H54 (cell line): ENCODE data around the gene KRTAP10-5.

Experiments
- DNase-seq: peaks from one replicate; pipeline ENCODE4 v3.0.0; 2011; ENCODE audit warnings: low spot score, mixed read lengths; ENCODE audit not compliant: insufficient read length
- FAIRE-seq: peaks from 3 replicates; lab custom pipeline; 2011; peaks lifted over from hg19 to GRCh38; lab: Jason Lieb, UNC
- POLR2A ChIP-seq: IDR thresholded peaks from 2 replicates; pipeline ENCODE4 v1.6.1; 2011; ENCODE audit warnings: low read depth, mild to moderate bottlenecking, low read length

KRTAP10-5 gene

GRCh38 chr21:44548922-44549321, 31.5 kb downstream of the KRTAP10-5 start:
- no peak for FAIRE-seq

GRCh38 chr21:44548381-44548780, 32.0 kb downstream of the KRTAP10-5 start:
- FAIRE-seq: no peak
- TF ChIP-seq POLR2A: no peak

More at GRCh38 chr21:44548922-44549321, 31.5 kb downstream of the KRTAP10-5 start:
- no peak for DNase-seq
- TF ChIP-seq POLR2A: no peak

DNA sequence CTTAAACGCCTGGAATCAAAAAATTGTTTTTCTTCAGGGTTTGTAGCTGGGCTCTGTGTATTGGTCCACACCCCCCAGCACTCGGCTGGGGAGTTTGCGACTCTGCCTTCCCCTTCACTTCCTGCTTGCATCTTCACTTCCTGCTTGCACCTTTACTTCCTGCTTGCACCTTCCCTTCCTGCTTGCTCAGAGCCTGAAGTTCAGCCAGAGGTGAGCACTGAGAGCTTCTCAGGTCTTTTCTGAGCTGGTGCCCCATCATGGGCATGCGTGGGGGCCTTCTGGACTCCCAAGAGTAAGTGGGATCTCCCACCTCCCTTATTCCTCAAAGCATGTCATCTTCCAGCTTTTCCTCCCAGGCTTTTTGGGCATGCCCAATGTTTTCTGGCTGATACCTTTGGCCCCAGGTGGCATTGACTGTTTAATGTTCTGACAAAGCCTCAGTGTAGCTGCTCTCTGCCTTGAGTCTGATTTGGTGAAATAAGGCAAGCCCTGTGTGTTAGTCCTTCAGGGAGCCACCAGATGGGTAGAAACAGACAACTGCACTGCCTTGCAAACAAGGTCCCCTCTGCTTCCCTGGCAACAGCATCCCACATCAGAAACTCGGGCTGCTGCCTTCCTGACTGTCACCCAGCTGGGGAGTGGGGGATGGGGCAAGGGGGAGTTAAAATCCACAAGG, 32.6 kb downstream of the KRTAP10-5 start:
- FAIRE-seq: no peak
- TF ChIP-seq POLR2A: no peak
- DNase-seq: no peak

More at GRCh38 chr21:44548381-44548780, 32.0 kb downstream of the KRTAP10-5 start:
- no peak for DNase-seq

DNA sequence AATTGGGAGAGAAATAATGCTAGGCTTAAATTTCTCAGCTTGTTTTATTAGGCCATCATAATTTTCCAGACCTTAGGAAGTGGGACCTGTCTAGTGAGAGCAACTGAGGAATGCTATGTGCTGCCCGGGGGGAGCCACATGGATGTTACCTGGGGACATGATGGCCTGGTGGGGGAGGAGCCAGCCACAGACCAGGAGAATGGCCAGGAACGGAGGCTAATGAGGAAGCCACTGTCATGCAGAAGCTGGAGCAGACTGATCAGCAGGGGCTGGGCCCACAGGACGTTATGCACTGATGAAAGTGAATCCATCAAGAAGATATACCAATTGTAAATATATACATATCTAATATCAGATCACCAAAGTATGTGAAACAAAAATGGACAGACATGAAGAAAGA, 35.8 kb downstream of the KRTAP10-5 start:
- TF ChIP-seq POLR2A: no peak
- DNase-seq (no peak), FAIRE-seq (no peak)

- DNase-seq (no peak), FAIRE-seq (no peak)
- TF ChIP-seq POLR2A: no peak
Measured at GRCh38 chr21:44542716-44543115, 37.7 kb downstream of the KRTAP10-5 start.

DNA sequence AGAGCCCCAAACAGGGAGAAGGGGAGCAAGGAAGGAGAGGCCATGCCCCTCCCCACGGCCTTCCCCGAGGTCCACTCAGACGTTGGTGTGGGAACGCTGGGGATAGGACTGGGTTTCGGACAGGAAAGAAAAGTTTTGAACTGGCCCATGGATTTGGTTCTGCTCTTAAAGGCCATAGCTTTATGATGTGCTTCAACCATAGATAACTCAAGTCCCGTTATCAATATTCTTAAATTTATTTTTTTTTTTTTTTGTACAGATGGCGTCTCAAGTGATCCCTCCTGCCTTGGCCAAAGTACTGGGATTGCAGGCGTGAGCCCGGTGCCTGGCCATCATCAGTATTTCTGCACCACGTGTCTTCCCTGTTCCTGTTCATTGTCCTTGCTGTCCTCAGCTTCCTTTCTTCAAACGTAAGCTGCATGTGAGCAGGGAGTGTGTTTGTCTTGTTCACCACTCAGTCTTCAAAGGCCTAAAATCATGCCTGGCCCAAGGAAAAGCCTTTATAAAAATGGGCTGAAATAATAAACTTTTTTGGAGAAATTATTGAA, 39.6 kb downstream of the KRTAP10-5 start:
- TF ChIP-seq POLR2A: no peak
- FAIRE-seq: no peak
- no peak for DNase-seq

GRCh38 chr21:44539991-44540666, 40.3 kb downstream of the KRTAP10-5 start, which contains the start of gene KRTAP10-1:
KRTAP10-1 (minus strand) TSS chr21:44540195; CDS start chr21:44540150, 45 bp downstream.
- no peak for TF ChIP-seq POLR2A
- FAIRE-seq (no peak), DNase-seq (no peak)

DNA sequence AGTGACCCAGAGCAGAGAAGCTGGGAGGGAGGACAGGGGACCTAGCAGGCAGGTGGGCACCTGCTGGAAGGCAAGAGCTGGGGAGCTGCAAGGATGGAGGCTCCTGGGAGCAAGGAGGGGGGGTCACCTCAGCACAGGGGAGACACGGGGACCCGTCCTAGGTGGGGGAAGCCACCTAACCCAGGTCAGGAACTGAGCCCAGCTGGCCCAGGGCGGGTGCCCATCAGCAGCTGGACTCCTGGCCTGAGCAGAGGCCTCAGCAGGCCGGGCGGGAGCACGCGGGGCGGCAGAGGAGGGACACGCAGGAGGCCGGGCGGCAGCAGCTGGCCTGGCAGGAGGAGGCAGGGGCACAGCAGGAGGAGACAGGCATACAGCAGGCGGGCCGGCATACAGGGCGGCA, 41.4 kb downstream of the KRTAP10-5 start:
- FAIRE-seq: no peak
- DNase-seq: no peak
- no peak for TF ChIP-seq POLR2A

DNA sequence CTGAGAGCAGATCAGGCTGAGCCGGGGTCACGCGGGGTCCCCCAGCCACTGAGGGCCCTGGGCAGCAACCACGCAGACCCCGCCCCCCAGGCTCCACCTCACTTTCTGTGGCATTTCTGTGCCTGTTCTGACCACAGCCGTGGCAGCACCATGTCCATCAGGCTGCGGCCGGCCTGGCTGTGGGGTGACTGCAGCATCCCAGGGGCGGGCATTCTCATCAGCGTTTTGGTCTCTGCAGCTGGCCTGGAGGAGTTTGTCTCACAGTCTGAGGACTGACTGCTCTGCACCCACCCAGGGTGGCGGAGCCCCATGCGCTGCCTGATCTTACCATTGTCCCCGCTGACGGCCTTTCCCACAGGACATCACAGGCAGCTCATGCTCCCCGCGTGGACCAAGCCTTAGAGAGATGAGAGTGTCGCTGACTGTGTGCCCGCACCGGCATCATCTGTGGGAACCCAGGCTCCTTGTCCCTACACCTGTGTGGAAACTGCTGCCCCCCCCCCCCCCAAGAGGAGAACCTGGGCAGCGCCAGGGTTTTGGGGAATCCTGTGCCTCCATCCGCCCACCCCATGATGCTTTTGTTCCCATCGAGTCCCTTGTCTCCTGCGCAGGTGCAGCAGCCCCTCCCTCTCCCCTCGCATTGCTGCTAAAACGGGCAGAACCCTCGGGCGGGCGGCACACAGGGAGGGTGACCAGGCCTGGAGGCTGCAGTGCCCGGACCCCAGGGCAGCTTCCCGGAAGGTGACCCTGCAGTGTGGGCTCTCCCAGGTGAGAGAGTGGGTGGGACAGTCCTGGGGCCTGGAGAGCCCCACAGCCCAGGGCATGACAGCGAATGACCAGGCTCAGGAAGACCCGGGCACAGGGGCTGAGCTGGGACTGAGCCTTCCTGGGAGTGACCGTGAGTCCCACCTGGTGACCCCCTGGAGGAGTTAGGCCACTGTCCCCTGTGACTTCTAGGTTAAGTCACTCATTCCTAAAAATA, 42.2 kb downstream of the KRTAP10-5 start:
- FAIRE-seq (no peak), DNase-seq (no peak)
- no peak for TF ChIP-seq POLR2A

DNA sequence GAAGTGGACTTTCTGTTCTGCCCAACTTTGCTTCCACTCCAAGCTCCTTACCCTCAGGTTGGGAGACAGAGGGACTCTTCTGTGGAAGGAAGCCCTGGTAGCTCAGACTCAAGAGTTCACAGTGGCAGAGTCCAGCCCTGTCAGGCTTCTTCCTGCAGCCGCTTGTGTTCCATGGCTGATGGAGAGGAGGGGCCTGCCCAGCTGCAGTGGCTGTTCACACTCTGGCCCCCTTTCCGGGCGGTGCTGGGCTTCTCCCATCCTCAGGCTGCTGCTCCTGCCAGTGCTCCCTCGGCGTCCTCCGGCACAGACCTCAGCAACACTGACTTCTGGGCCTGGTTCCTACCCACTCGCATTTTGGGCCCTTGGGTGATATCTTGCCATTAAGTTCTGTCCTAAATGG, 44.4 kb downstream of the KRTAP10-5 start:
- no peak for DNase-seq
- FAIRE-seq: no peak
- no peak for TF ChIP-seq POLR2A

- TF ChIP-seq POLR2A: no peak
- FAIRE-seq: no peak
Measured at GRCh38 chr21:44534688-44535087, 45.7 kb downstream of the KRTAP10-5 start.

DNA sequence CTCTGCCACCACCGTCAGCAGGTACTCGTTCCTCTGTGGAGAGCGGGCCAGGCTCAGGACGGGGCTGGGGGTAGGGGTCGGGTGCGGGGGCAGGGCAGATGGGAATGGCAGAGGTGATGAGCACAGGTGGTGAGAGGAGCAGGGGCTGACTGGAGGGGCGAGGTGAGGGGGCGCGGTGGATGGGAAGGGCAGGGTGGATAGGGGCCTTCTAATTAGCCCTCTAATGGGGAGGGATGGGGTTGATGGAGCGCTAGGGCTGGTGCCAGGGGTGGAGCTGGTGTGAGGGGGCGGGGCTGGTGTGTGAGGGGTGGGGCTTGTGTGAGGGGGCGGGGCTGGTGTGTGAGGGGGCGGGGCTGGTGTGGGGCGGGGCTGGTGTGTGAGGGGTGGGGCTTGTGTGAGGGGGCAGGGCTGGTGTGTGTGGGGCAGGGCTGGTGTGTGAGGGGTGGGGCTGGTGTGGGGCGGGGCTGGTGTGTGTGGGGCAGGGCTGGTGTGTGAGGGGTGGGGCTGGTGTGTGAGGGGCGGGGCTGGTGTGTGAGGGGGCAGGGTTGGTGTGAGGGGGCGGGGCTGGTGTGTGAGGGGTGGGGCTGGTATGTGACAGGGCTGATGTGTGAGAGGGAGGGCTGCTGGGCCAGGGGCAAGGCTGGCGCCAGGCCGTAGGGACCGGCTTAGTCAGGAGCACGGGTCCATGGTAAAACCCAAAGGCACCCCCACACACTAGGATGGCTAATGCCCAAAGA, 46.3 kb downstream of the KRTAP10-5 start:
- DNase-seq (no peak), FAIRE-seq (no peak)
- TF ChIP-seq POLR2A: no peak

More at GRCh38 chr21:44534688-44535087, 45.7 kb downstream of the KRTAP10-5 start:
- DNase-seq: no peak
